ENCODE results near the gene ADCY1.

ADCY1 gene

DNA sequence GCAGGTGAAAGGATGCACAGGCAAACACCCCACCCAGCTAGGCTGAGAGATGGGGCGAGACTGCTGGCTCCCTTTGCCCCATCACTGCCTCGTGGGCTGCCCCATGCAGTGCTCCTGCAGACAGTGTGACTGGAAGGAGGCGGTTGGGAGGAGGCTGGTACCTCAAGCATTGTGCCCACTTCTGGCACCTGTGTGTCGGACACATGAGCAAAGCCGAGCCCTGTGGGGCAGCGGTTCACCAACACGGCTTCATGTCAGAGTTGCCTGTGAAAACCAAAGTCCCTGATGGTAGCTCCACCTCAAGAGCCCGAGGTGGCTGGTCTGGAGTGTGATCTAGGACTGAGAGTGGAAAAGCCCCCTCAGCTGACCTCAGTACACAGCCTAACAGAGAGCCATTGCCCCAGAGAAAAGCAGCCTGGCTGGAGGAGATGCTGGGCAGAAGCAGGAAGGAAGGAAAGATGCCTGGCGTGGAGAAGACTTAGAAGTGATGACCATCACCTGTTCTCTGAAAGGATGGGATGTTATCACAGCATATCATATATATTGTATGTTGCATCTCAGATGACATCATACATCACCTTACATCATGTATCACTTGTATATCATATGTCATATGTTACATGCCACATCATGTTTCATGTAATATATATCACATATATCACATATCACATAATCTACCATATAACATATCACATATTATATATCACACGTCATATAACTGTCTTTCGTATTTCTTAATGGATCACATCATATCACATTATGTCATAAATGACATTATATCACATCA lies 75.6 kb downstream of the ADCY1 start:
- no peak for DNase-seq (ENCODE audit: low read depth in 1 of 2, low spot score in 1 of 2)

- DNase-seq (ENCODE audit: low read depth in 1 of 2, low spot score in 1 of 2): no peak
These were observed 76.5 kb downstream of the ADCY1 start for GRCh38 chr7:45650404-45651394.

DNA sequence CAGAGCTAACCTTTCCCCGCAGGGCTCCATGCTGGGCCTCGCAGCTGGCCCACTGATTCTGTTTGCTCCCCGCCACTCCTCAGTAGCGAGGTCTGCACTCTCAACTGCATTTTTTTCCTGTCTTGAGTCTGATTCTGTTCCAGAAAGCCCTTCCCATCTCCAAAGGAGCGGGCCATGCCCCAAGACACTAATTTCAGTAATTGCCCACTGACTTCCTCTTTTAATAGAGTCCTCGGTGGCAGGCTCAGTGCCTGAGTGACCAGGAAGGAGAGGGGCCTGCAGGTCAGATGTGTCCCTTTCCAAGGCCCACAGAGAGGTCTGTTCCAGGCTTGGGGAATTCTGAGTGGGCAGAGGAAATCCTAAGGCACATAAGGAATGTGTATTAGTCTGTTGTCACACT lies 77.4 kb downstream of the ADCY1 start:
- DNase-seq (ENCODE audit: low read depth in 1 of 2, low spot score in 1 of 2): no peak

DNA sequence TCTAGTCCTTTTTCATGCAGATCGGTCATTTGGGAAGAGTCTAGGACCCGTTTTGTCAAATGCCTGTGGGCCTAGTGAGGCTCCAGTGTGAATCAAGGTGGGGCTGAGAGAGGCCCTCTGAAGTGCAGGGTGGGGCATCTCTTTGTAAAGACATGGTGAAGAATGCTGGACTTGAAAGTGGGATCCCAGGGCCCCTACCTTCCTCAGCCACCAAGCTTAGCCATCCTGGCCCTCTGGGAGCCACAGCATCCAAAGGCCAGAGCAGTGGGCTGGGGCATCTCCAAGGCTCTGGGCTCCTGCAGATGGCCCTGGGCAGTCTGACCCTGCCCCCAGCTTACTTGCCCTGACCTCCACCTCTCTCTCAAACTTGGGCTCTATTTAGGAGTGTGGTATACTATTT lies 78.5 kb downstream of the ADCY1 start:
- DNase-seq (ENCODE audit: low read depth in 1 of 2, low spot score in 1 of 2): no peak

GRCh38 chr7:45653209-45653907 lies 79.2 kb downstream of the ADCY1 start:
- DNase-seq (ENCODE audit: low read depth in 1 of 2, low spot score in 1 of 2): no peak

- DNase-seq (ENCODE audit: low read depth in 1 of 2, low spot score in 1 of 2): no peak
These were observed 80.2 kb downstream of the ADCY1 start for GRCh38 chr7:45654341-45654740.

DNA sequence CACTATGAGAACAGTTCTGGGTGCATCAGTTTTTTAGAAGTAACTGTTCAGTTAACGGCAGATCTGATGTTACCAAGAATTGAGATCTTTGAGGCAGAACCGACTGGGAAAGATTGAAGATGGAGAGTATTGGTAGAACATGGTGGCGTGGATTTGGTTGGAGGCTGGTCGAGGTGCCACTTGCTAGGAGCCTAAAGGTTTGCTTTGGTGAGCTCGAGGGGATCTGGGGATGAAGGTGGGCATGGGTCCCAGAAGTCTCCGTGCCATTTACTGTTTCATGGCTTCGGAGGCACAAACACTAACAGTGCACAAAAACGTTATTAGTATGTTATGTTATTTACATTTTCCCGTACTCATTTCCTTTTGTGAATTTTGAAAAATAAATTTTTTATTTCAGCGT lies 81.4 kb downstream of the ADCY1 start:
- DNase-seq (ENCODE audit: low read depth in 1 of 2, low spot score in 1 of 2): no peak

- DNase-seq (ENCODE audit: low read depth in 1 of 2, low spot score in 1 of 2): no peak
These were observed 82.3 kb downstream of the ADCY1 start for GRCh38 chr7:45656431-45656830.

GRCh38 chr7:45657136-45657889 lies 83.1 kb downstream of the ADCY1 start:
- no peak for DNase-seq (ENCODE audit: low read depth in 1 of 2, low spot score in 1 of 2)

DNA sequence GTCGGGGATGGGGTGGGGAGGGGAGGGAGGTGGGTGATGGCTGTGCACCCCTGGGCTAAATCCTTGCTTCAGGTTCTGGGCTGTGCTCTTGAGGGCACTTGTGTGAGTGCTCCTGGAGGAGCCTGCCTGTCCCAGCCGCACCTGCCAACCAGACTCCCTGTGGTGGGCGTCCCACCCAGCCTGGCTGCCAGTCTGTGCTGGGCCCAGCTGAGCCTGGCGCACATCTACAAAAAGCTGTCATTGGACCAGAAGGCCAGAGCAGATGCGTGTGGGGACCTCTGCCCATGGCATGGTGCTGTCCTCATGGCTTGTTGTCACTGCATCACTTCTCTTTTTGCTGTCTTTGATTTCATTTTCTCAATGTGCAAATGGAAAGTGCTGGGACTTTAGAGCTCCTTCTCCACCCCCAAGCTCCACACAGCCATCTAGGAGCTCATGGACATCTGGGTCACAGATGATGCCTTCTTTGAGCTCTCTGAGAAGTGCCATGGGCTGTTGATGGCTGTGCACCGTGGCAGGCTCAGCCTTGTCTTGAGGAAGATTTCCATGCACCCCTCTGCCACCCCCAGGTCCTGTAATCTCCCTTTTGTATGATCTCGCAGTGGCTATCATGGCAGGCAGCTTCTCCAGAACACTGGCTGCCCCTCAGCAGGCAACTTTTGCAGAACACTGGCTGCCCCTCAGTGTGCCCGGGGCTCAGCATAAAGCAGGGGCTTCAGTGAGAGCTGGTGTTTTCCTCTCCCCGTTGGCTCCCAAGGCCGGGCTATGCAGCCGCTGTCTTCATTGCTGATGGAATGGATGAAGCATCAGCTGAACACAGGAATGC lies 83.9 kb downstream of the ADCY1 start:
- DNase-seq (ENCODE audit: low read depth in 1 of 2, low spot score in 1 of 2): no peak

- no peak for DNase-seq (ENCODE audit: low read depth in 1 of 2, low spot score in 1 of 2)
These were observed 84.7 kb downstream of the ADCY1 start for GRCh38 chr7:45658716-45659495.

- no peak for DNase-seq (ENCODE audit: low read depth in 1 of 2, low spot score in 1 of 2)
These were observed 85.5 kb downstream of the ADCY1 start for GRCh38 chr7:45659496-45660139.

DNA sequence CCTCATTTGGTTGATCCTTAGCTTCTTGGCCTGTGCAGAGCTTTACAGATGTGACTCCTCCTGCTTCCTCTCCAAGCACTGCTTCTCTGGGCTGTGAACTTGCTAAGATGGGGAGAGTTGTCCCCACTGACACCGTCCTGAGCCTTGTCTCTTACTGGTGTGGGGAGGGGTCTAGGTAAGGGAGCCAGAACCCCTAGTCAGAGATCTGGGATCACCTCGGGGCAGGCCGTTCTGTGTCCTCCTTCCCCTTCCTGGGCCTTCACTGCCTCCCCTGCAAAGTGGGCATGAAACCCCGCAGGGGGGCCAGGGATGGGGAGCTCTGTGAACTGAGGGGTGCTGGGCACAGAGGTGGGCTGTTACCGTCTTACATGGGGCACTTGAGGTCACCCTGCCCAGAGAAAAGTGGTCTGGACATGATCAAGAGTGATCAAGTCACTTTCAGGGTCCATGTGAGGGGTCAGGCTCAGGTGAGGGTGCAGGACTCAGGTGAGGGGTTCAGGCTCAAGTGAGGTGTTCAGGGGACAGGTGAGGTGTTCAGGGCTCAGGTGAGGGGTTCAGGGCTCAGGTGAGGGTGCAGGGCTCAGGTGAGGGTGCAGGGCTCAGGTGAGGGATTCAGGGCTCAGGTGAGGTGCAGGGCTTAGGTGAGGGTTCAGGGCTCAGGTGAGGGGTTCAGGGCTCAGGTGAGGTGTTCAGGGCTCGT lies 86.2 kb downstream of the ADCY1 start:
- no peak for DNase-seq (ENCODE audit: low read depth in 1 of 2, low spot score in 1 of 2)

- no peak for DNase-seq (ENCODE audit: low read depth in 1 of 2, low spot score in 1 of 2)
These were observed 86.7 kb downstream of the ADCY1 start for GRCh38 chr7:45660901-45661211.

DNA sequence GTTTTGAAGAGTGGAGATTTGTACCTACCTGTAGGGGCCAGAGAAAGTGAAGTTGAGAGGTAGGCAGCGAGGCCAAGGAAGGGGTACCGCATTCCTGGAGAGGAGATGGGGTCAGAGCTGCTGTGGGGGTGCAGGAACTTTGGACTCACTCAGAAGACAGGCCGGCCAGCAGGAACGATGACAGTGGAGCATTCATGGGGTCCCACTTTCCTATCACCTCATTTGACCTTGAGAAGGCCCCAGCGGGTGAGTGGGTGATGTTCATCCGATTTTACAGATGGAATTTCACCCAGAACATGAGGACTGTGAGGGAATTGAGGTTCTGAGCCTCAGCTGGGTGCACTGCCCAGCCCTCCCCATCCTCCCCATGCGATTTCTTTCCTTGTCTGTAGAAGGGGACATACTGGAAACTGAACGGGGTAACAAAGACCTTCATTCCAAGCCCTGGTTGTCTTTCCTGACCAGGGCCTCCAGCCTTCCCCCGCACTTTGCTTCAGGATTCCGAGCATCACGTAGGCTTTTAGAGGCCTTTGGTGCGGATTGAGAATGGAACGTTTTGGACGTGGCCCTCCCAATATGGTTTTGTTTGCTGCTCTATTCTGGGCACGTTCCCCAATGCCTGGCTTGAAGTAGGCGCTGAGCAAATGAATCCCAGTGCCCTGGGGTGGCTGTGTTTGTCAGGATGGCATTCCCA lies 87.3 kb downstream of the ADCY1 start:
- DNase-seq (ENCODE audit: low read depth in 1 of 2, low spot score in 1 of 2): no peak

DNA sequence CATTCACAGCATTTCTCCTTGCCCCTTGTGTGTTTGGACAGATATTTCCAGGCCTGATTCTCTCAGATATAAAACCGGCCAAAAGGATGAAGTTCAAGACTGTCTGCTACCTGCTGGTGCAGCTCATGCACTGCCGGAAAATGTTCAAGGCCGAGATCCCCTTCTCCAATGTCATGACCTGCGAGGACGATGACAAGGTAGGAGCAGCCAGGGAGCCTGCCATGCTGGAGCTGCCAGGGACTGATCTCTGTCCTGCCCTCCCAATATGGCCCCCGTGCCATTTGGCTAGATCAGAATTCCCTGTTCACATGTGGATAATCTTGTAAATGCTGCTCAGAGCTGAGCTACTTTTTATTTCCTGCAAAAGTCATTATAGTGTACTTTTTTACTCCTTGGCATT lies 87.8 kb downstream of the ADCY1 start:
- no peak for DNase-seq (ENCODE audit: low read depth in 1 of 2, low spot score in 1 of 2)

DNA sequence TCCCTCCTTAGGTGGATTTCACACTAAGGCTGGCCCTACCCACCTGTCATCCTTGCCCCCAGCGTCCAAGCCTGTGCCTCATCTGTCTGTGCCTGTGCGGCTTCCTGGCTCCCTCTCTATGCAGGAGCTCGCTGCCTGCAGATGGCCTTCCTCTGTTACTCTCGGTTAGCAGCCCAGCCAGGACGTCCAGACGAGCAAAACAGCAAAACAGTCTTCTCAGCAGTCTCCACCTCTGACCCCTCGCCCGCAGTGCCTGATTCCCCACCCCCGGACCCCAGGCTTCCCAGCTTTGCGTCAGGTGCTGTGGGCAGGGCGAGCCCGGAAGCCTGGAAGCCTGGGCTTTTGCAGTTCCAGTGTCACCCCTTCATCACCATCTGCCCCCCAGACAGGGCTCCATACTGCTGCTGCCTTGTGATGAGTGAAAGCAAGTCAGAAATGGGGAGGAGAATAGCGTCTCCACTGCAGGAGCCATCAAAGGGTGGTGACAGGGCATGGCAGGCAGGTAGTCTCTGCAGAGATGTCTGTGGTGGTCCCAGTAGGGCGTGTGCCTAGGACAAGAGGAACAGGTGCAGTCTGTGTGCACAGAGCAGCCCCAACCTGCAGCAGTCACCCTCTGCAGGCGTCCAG lies 88.5 kb downstream of the ADCY1 start:
- DNase-seq (ENCODE audit: low read depth in 1 of 2, low spot score in 1 of 2): no peak
